Measurements from ENCODE around the gene SYS1.

SYS1 gene

DNA sequence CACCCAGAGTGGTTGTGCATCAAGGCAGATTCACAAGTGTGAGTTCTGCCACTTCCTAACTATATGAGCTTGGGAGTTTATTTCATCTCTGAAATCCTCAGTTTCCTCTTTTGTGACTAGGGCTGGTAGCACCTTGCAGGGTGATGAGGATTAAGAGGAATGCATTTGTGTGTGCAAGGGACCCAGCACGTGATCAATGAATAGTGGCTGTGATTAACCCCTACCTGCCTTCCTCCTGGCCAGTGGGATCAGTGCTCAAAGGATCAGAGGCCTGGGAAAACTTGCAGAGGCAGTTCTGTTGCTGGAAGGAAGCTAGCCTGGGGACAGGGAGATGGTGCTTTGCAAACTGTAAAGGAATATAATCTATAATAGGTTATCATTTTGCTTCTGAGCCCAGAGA, 22.0 kb upstream of the SYS1 start:
- Histone ChIP-seq H3K36me3 (ENCODE audit: control insufficient read depth in 1 of 2, insufficient read depth in 2 of 2, low read length in 2 of 2) (peaks cover 0 to 4% of the 10 kb centered on the region in 2 donors), H3K27ac (ENCODE audit: low read length) (peak overlapping the region; percentile 98), H3K9me3 (ENCODE audit: control insufficient read depth in 1 of 2, low read length in 2 of 2) (no peaks in the 10 kb centered on the region), H3K4me1 (ENCODE audit: control insufficient read depth in 1 of 2, insufficient read depth in 2 of 2, low read length in 2 of 2) (peaks cover 51 to 68% of the 10 kb centered on the region in 2 donors), H3K27me3 (ENCODE audit: low read depth, low read length) (no peaks in the 10 kb centered on the region), H3K4me3 (ENCODE audit: low read depth in 1 of 2, low read length in 2 of 2) (no peak overlapping the region)

- H3K4me1 ChIP-seq (ENCODE audit: control insufficient read depth in 1 of 2, insufficient read depth in 2 of 2, low read length in 2 of 2) = peaks cover 56 to 69% of the 10 kb centered on the region in 2 donors
- no peaks in the 10 kb centered on the region for H3K27me3 ChIP-seq (ENCODE audit: low read depth, low read length)
- no peaks in the 10 kb centered on the region for H3K9me3 ChIP-seq (ENCODE audit: control insufficient read depth in 1 of 2, low read length in 2 of 2)
- peak overlapping the region; percentile 98 for H3K27ac ChIP-seq (ENCODE audit: low read length)
- peak overlapping the region; percentile 30 to 53 for H3K4me3 ChIP-seq (ENCODE audit: low read depth in 1 of 2, low read length in 2 of 2)
- H3K36me3 ChIP-seq (ENCODE audit: control insufficient read depth in 1 of 2, insufficient read depth in 2 of 2, low read length in 2 of 2) = peaks cover 0 to 4% of the 10 kb centered on the region in 2 donors
These were observed 21.4 kb upstream of the SYS1 start for GRCh38 chr20:45341579-45341938.

DNA sequence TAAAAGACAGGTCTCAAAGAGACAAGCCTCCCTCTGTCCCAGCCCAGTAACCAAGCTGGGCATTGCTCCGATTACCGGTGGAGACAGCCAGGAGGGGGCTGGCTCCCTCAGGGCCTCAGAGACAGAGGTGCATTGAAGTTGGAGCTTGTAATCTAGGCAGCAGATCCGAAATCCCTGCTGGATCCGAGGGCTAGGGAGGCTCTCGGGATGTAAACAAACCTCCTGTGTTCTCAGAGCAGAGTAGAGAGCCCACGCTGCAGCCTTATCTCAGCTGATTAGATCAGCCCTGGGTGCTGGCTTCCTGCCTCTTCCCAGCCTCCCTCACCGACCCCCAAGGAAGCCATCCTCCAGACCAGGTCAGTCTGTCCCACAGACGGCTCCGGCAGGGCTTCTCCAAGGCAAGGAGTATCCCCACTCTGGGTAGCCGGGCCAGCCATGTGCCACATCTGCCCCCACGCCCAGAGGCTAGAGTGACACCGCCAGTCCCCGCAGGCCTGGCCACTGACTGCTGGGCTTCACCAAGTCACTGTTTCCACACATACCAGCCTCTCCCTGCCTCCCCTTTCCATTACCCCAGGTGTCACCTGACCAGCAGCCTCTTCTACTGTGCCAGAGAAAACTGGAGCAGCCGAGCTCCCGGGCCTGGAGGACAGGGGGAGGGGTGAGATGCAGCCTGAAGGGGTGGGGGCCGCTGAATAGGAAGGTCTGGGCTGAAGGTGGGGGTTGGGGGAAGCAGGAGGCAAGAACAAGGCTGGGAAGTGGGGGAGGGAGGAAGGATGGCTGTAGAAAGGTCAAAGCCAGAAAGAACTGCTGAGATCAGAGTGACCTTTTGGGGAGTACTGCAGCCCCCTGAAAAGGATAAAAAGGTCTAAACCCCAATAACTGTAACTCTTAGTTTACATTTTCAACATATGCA, 20.8 kb upstream of the SYS1 start:
- peak overlapping the region; percentile 38 to 53 for H3K4me3 ChIP-seq (ENCODE audit: low read depth in 1 of 2, low read length in 2 of 2)
- peak overlapping the region; percentile 98 for H3K27ac ChIP-seq (ENCODE audit: low read length)
- peaks cover 0 to 4% of the 10 kb centered on the region in 2 donors for H3K36me3 ChIP-seq (ENCODE audit: control insufficient read depth in 1 of 2, insufficient read depth in 2 of 2, low read length in 2 of 2)
- H3K4me1 ChIP-seq (ENCODE audit: control insufficient read depth in 1 of 2, insufficient read depth in 2 of 2, low read length in 2 of 2) = peaks cover 56 to 69% of the 10 kb centered on the region in 2 donors
- H3K27me3 ChIP-seq (ENCODE audit: low read depth, low read length) = no peaks in the 10 kb centered on the region
- no peaks in the 10 kb centered on the region for H3K9me3 ChIP-seq (ENCODE audit: control insufficient read depth in 1 of 2, low read length in 2 of 2)

DNA sequence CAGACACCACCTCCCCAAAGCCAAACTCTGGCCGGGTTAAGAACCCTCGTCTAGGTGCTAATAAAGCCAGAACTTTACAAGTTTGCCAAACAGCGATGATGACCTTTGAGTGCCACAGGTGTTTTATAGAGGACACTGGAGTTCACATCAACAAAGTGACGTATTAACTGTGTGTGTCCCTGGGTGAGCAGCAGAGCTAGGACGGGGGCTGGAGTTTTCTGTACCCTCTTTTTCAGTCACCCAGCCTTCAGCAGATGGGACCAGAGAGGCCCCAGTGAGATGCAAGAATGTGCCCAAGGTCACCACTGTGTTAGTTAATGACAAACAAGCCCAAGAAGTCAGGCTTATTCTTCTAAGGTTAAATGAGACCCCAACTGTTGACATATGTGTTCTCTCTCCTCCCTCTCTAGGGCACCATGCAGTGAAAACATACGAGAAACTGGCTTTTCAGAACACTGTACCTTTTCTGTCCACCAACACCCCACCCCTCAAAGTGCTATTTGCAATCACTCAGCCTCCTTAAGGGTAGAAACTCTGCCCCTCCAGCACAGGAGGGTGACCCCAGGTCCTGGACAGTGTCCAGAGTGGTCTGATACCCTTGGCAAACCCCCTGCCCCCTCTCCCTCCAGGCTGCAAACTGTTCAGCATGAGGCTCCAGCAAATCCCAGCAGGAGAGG, 20.0 kb upstream of the SYS1 start:
- H3K9me3 ChIP-seq (ENCODE audit: control insufficient read depth in 1 of 2, low read length in 2 of 2) = no peaks in the 10 kb centered on the region
- H3K27me3 ChIP-seq (ENCODE audit: low read depth, low read length) = no peaks in the 10 kb centered on the region
- H3K4me1 ChIP-seq (ENCODE audit: control insufficient read depth in 1 of 2, insufficient read depth in 2 of 2, low read length in 2 of 2) = peaks cover 51 to 64% of the 10 kb centered on the region in 2 donors
- peak overlapping the region; percentile 98 for H3K27ac ChIP-seq (ENCODE audit: low read length)
- peak overlapping the region; percentile 38 to 53 for H3K4me3 ChIP-seq (ENCODE audit: low read depth in 1 of 2, low read length in 2 of 2)
- H3K36me3 ChIP-seq (ENCODE audit: control insufficient read depth in 1 of 2, insufficient read depth in 2 of 2, low read length in 2 of 2) = peaks cover 0 to 4% of the 10 kb centered on the region in 2 donors

GRCh38 chr20:45343532-45344167, 19.3 kb upstream of the SYS1 start:
- H3K9me3 ChIP-seq (ENCODE audit: control insufficient read depth in 1 of 2, low read length in 2 of 2) = no peaks in the 10 kb centered on the region
- H3K27me3 ChIP-seq (ENCODE audit: low read depth, low read length) = no peaks in the 10 kb centered on the region
- H3K4me1 ChIP-seq (ENCODE audit: control insufficient read depth in 1 of 2, insufficient read depth in 2 of 2, low read length in 2 of 2) = peaks cover 44 to 57% of the 10 kb centered on the region in 2 donors
- peaks cover 0 to 4% of the 10 kb centered on the region in 2 donors for H3K36me3 ChIP-seq (ENCODE audit: control insufficient read depth in 1 of 2, insufficient read depth in 2 of 2, low read length in 2 of 2)
- peak overlapping the region; percentile 38 to 53 for H3K4me3 ChIP-seq (ENCODE audit: low read depth in 1 of 2, low read length in 2 of 2)
- peak overlapping the region; percentile 98 for H3K27ac ChIP-seq (ENCODE audit: low read length)

GRCh38 chr20:45344168-45344860, 18.6 kb upstream of the SYS1 start:
- H3K4me3 ChIP-seq (ENCODE audit: low read depth in 1 of 2, low read length in 2 of 2) = peak overlapping the region; percentile 53 to 84
- H3K4me1 ChIP-seq (ENCODE audit: control insufficient read depth in 1 of 2, insufficient read depth in 2 of 2, low read length in 2 of 2) = peaks cover 38 to 52% of the 10 kb centered on the region in 2 donors
- no peaks in the 10 kb centered on the region for H3K9me3 ChIP-seq (ENCODE audit: control insufficient read depth in 1 of 2, low read length in 2 of 2)

DNA sequence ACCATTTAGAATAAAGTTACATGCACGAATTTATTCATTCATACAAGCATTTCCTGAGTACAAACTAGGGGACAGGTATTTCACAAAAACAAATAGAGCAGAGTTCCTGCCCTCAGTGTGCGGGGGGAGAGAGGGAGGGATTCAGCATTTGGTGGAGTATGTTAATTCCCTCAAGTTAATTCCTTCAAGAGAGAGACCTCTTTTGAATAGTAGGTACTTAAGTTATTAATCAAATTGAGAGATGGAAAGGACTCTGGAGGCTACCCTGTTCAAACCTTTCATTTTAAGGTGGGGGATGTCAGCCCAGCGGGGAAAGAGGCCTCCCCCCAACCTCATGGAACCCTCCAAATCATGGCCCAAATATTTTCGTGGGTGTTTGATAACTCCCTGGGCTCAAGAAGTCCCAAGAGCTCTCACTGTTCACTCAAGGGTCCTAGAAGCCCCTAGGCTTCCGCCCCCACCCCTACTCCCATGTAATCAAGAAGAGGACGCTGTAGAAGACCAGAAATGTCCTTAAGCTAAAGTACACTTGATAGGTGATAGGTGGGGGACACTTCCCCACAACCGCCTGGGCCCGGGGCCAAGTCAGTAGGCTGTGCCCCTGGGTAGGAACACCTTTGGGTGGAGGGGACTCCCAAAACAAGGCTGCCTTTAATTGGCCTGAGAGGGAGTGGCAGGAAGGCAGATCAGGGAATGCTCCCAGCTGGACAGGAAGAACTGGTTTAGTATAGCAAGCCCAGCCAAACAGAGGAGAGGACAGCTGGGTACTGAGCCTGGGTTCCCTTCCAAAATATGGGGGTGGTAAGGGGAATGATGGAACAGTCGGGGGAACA, 17.6 kb upstream of the SYS1 start:
- no peaks in the 10 kb centered on the region for H3K27me3 ChIP-seq (ENCODE audit: low read depth, low read length)
- peak overlapping the region; percentile 98 for H3K27ac ChIP-seq (ENCODE audit: low read length)
- H3K9me3 ChIP-seq (ENCODE audit: control insufficient read depth in 1 of 2, low read length in 2 of 2) = no peaks in the 10 kb centered on the region
- peaks cover 0 to 3% of the 10 kb centered on the region in 2 donors for H3K36me3 ChIP-seq (ENCODE audit: control insufficient read depth in 1 of 2, insufficient read depth in 2 of 2, low read length in 2 of 2)
- H3K4me3 ChIP-seq (ENCODE audit: low read depth in 1 of 2, low read length in 2 of 2) = peak overlapping the region; percentile 79 to 84
- H3K4me1 ChIP-seq (ENCODE audit: control insufficient read depth in 1 of 2, insufficient read depth in 2 of 2, low read length in 2 of 2) = peaks cover 33 to 45% of the 10 kb centered on the region in 2 donors

More at GRCh38 chr20:45344168-45344860, 18.6 kb upstream of the SYS1 start:
- Histone ChIP-seq H3K27ac (ENCODE audit: low read length) (peak overlapping the region; percentile 98), H3K27me3 (ENCODE audit: low read depth, low read length) (no peaks in the 10 kb centered on the region), H3K36me3 (ENCODE audit: control insufficient read depth in 1 of 2, insufficient read depth in 2 of 2, low read length in 2 of 2) (peaks cover 0 to 4% of the 10 kb centered on the region in 2 donors)

DNA sequence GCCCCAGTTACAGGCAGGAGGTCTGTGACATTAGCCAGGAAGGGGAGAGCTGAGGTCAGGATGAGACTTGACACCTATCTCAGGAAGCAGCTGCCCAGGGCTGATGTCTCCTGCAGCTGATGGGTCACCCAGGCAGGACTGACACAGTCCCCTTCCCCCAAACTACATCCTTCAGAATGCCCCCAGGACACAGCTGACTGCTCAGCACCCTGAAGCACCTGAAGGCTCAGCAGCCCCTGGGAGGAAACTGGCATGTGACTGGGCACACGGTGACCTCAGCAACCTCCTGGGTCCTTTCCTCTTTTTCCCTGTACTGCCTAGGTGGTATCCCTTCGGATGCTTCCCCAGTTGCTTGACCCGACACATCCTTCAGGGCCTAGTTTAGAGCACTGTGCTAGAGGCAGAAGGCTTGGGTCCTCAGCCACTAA, 16.7 kb upstream of the SYS1 start:
- Histone ChIP-seq H3K27me3 (ENCODE audit: low read depth, low read length) (no peaks in the 10 kb centered on the region), H3K9me3 (ENCODE audit: control insufficient read depth in 1 of 2, low read length in 2 of 2) (no peaks in the 10 kb centered on the region), H3K27ac (ENCODE audit: low read length) (peak overlapping the region; percentile 98), H3K36me3 (ENCODE audit: control insufficient read depth in 1 of 2, insufficient read depth in 2 of 2, low read length in 2 of 2) (no peaks in the 10 kb centered on the region), H3K4me3 (ENCODE audit: low read depth in 1 of 2, low read length in 2 of 2) (peak overlapping the region; percentile 79 to 84), H3K4me1 (ENCODE audit: control insufficient read depth in 1 of 2, insufficient read depth in 2 of 2, low read length in 2 of 2) (peaks cover 30 to 35% of the 10 kb centered on the region in 2 donors)

- Histone ChIP-seq H3K4me3 (ENCODE audit: low read depth in 1 of 2, low read length in 2 of 2) (peak overlapping the region; percentile 79 to 84), H3K4me1 (ENCODE audit: control insufficient read depth in 1 of 2, insufficient read depth in 2 of 2, low read length in 2 of 2) (peaks cover 25 to 30% of the 10 kb centered on the region in 2 donors), H3K9me3 (ENCODE audit: control insufficient read depth in 1 of 2, low read length in 2 of 2) (no peaks in the 10 kb centered on the region), H3K36me3 (ENCODE audit: control insufficient read depth in 1 of 2, insufficient read depth in 2 of 2, low read length in 2 of 2) (no peaks in the 10 kb centered on the region), H3K27ac (ENCODE audit: low read length) (peak overlapping the region; percentile 98), H3K27me3 (ENCODE audit: low read depth, low read length) (no peaks in the 10 kb centered on the region)
These were observed 16.1 kb upstream of the SYS1 start for GRCh38 chr20:45346851-45347250.

GRCh38 chr20:45347297-45347935, 15.5 kb upstream of the SYS1 start:
- Histone ChIP-seq H3K4me1 (ENCODE audit: control insufficient read depth in 1 of 2, insufficient read depth in 2 of 2, low read length in 2 of 2) (peaks cover 25 to 26% of the 10 kb centered on the region in 2 donors), H3K36me3 (ENCODE audit: control insufficient read depth in 1 of 2, insufficient read depth in 2 of 2, low read length in 2 of 2) (no peaks in the 10 kb centered on the region), H3K27ac (ENCODE audit: low read length) (peak overlapping the region; percentile 98), H3K4me3 (ENCODE audit: low read depth in 1 of 2, low read length in 2 of 2) (peak overlapping the region; percentile 79 to 84), H3K27me3 (ENCODE audit: low read depth, low read length) (no peaks in the 10 kb centered on the region), H3K9me3 (ENCODE audit: control insufficient read depth in 1 of 2, low read length in 2 of 2) (no peaks in the 10 kb centered on the region)

Data from muscle layer of duodenum (tissue), 2 donors.